ENCODE results near the gene AAGAB.

AAGAB gene

DNA sequence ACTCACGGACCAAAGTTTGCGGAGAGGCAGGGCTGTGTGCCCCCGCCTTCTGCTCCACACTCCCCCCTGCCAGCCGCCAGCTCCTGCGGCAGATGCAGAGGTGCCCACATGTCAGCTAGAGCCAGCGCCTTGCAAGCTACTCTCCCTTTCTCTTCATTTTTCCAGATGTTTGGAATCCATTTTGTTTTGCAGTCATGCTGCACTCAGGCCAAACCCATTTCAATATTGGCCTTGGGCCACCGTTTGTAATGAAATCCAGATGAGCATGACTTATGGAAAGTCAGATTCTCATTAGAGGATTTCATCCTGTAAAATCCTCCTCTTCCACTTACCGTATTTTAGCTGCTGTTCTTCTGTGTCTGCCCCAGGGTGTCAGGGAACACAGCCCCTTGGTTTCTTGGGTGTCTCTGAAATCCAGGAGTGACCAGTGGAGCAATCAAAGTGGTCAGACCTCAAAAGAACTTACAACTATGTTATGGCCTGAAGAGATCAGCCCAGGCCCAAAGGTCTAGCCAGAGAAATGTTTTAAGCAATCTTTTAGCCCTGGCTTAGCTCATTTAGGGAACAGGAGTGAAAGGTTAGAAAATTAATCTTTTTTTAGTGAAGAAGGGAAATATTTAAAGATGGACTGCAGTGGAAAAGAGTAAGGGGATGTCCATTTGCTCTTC is 65.8 kb downstream of the AAGAB start:
- no peak for DNase-seq (ENCODE audit: low spot score)

DNA sequence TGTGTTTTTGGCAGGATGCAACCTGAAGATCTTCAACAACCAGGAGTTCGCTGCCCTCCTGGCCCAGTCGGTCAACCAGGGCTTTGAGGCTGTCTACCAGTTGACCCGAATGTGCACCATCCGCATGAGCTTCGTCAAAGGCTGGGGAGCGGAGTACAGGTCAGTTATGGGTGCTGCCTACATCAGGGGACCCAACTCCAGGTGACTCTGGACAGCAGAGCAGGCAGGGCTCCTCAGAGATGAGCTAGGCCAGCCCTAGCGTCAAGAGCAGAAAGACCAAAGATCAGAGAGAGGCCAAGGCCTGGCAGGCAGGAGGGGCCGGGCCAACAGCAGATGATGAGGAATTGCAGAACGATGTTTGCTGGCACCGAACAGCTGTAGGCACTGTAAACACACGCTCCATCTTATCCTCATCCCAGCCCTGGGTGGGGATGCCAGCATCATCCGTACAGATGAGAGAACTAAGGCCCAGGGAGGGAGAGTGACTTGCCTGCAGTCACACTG is 67.1 kb downstream of the AAGAB start:
- DNase-seq (ENCODE audit: low spot score): no peak

GRCh38 chr15:67186688-67187087 is 67.8 kb downstream of the AAGAB start:
- no peak for DNase-seq (ENCODE audit: low spot score)

DNA sequence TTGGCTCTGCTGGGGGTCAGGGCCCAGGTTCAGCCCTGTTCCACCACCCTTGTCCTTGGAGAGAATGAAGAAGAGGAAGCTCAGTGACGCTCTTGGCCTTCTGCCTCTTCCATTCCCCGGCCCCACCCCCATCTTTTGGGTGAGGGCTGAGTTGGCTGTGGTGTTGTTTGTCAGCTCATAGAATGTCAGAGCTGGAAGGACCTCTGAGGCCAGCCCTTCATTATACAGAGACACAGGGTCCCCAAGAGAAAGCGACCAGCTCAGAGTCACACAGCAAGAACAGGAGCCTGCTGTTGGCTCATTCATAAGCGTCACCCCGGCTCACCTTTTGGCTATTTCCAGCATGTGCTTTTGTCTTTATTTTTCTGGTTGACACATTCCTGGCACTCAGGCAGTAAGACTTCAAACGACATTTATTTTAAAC is 68.2 kb downstream of the AAGAB start:
- no peak for DNase-seq (ENCODE audit: low spot score)

- DNase-seq (ENCODE audit: low spot score): no peak
These were observed 68.7 kb downstream of the AAGAB start for GRCh38 chr15:67185621-67186225.

GRCh38 chr15:67185051-67185450 is 69.4 kb downstream of the AAGAB start:
- DNase-seq (ENCODE audit: low spot score): no peak

DNA sequence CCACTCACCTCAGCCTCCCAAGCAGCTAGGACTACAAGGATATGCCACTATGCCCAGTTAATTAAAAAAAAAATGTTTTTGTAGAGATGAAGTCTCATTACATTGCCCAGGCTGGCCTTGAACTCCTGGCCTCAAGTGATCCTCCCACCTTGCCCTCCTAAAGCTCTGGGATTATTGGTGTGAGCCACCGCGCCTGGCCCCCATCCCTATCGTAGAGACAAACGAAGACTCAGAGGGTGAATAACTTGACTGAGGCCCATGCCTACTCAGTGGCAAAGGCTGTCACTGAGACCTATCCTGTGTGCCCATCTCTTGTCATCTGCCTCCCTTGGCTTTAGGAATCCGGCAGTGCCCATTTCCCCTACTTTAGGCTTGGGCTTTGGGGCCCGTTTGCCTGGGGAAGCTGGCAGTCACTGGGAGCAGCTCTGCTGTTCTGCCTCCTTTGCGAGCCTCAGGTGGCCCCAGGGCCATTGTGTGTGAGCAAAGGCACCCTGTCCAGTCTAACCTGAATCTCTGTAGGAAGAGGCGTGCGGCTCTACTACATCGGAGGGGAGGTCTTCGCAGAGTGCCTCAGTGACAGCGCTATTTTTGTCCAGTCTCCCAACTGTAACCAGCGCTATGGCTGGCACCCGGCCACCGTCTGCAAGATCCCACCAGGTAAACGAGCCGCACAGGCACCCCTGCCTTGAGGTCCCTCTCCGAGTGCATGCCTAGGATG is 70.1 kb downstream of the AAGAB start:
- DNase-seq (ENCODE audit: low spot score): no peak

DNA sequence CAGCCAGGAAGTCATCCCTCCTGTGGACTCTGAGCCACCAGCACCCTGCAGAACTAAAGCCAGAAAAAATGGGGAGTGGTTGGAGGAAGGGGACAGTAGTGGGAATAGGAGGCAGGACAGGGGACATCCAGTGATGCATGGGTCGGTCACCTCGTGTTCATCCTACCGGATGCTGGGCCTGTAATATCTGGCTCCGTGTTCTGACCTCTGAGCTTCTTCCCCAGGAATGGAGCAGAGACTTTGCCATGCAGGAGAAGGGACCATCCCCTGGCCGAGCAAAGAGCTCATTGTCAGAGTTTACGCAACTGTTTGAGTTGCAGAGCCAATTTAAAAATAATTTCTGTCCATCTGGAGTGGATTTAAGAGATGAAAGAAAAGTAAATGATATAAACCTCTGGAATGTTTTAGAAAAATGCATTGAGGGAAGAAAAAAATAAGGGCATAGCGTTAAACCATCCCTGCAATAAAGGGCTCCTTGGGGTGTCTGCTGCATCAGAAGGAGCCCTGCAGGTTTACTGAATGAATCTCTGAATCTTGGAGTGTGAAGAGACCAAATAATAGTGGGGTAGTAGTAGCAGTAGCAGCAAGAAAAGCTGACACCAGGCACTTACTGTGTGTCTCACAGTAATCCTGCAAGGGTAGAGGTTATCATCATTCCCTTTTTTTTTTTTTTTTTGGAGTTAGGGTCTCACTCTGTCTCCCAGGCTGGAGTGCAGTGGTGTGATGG is 70.9 kb downstream of the AAGAB start:
- no peak for DNase-seq (ENCODE audit: low spot score)

GRCh38 chr15:67181221-67181639 is 73.2 kb downstream of the AAGAB start:
- no peak for DNase-seq (ENCODE audit: low spot score)

GRCh38 chr15:67180514-67181191 is 73.8 kb downstream of the AAGAB start:
- no peak for DNase-seq (ENCODE audit: low spot score)

- no peak for DNase-seq (ENCODE audit: low spot score)
These were observed 74.4 kb downstream of the AAGAB start for GRCh38 chr15:67180035-67180434.

DNA sequence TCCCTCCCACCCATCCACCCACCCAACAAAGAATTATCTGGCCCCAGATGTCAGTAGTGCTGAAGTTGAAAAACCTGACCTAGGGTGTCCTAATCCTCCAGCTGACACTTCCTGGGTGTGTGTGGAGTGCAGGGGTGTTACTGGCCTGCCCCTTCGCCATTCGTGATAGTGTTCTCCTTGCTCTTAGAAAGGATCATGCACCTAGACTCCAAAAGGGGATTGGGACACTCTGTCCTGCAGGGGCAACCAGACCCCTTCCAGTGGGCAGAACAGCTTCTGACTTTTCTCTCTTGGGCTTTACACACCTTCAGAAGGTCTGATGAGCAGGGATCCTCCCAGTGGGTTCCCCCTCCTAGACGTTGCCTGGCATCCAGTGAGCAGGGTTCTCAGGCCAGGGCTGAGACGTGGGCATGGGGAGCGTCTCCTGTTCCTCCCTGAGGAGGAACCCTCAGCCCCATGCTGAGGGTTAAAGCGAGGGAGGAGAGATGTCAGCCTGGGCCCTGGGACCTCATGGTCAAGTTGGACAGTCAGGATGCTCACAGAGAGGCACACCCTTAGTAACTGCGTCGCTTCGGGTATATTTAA is 75.0 kb downstream of the AAGAB start:
- DNase-seq (ENCODE audit: low spot score): no peak

DNA sequence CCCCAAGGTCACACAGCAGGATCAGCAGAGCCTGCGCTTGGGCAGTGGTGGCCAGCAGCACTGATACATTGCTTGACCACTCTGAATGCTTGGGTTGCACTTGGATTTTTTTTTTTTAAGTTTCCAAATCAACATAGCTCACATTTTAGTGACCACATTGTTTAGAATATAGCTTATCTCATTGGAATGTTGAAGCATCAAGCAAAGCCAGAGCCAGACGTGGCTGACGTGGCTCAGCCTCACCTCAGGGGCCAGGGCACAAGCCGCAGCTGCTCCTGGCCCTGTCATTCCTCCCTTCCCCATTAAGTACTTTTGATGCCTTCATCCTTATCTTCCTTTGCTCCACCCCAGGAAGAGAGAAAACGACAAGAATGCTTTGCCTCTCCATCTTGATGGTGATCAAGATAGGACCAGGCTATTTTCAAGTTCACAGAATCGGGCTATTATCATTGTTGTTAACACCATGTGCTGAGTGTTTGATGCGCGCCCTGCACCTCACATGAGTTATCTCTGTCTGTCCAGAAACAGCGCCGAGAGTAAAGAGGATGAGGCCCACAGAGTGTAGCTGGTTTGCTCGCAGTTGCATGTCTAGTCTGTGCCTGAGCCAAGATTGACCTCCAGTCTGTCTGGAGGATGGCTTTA is 75.8 kb downstream of the AAGAB start:
- DNase-seq (ENCODE audit: low spot score): no peak

- DNase-seq (ENCODE audit: low spot score): no peak
These were observed 76.7 kb downstream of the AAGAB start for GRCh38 chr15:67177752-67178151.

GRCh38 chr15:67176195-67176971 is 78.1 kb downstream of the AAGAB start:
- no peak for DNase-seq (ENCODE audit: low spot score)

GRCh38 chr15:67175643-67176071 is 78.8 kb downstream of the AAGAB start:
- DNase-seq (ENCODE audit: low spot score): no peak

- no peak for DNase-seq (ENCODE audit: low spot score)
These were observed 79.4 kb downstream of the AAGAB start for GRCh38 chr15:67174864-67175573.

- DNase-seq (ENCODE audit: low spot score): no peak
These were observed 80.0 kb downstream of the AAGAB start for GRCh38 chr15:67174446-67174845.

DNA sequence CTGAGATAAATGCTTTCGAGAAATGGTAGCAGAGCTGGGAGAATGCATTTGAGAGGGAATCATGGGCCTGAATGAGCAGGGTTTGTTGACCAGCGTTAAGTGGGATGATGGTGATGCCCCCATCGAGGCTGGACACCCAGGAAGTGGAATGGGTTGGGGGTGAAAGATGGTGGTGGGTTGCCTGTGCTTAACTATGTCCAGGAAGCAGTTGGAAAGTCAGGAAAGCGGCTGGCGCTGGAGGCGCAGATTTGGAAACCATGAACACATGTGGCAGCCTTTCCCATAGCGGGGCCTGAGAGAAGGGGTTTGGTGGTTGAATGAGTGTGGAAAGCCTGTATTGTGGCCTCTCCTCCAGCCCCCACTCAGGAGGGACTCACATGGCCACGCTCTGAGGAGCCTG is 80.7 kb downstream of the AAGAB start:
- no peak for DNase-seq (ENCODE audit: low spot score)

Data from cerebellar cortex (tissue), 1 donor.